GM19328 (cell line): ENCODE measurements around the gene TMEM237.
"Not testable (repeated sequence)": the region's sequence is repeated elsewhere in the genome, so short reads cannot be mapped to it uniquely, and the experiment has no call there.

Experiments used
- ATAC-seq: cut with Tn5 transposase; IDR thresholded peaks from one replicate; pipeline ENCODE4 v1.9.1; 2021; ENCODE audit warnings: mild to moderate bottlenecking, moderate library complexity; ENCODE audit not compliant: unreplicated experiment

Gene TMEM237, protein sequence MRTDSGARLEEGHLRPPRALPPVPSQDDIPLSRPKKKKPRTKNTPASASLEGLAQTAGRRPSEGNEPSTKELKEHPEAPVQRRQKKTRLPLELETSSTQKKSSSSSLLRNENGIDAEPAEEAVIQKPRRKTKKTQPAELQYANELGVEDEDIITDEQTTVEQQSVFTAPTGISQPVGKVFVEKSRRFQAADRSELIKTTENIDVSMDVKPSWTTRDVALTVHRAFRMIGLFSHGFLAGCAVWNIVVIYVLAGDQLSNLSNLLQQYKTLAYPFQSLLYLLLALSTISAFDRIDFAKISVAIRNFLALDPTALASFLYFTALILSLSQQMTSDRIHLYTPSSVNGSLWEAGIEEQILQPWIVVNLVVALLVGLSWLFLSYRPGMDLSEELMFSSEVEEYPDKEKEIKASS

DNA sequence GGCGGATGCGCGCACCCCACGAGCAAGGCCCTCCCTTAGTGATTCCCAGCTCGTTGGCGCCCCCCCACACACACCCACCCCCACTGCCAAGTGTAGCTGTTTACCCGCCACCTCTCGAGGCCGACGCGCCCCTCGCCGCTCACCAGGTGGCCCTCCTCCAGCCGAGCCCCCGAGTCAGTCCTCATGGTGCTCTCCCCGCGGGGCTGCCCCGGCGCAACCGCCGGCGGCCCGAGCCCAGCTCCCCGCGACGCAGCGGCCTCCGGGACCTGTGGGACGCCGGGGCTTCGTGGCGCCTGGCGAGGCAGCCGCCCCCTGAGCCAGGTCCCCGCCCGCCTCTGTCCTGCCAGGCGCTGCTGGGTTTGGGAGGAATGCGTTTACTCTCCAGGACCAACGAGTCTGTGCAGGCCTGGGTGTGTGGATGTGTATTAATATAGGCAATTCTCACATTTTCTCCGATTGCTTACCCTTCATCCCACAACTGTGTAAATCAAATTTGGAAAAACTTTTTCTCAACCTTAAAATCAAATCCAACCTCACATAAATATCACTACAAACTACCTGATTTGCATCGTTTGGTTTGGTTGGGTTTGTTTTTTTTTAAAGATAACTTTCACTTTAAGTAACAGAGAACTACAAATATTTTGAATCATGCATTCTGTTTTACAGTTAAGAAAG is at the start of gene TMEM237:
Gene TMEM237 (minus strand): TSS at position 288 of the 675 bp plus-strand sequence. CDS start 103 bp downstream, at position 185.
- peak; percentile 24 for ATAC-seq

DNA sequence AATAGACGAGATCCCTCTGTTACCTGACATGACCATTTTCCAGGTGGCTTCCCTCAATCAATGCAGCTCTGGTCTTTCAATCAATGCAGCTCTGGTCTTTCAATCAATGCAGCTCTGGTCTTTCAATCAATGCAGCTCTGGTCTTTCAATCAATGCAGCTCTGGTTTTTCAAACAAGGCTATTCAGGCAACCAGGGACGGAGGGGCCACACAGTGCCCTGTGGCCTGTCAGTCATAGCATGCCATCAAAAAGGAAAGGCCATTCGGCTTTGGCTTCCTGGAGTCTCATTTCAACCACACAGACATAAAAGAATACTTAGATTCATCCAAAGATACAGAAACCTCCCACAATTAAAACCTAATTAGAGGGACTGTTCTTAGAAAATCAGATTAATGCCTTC is 41.9 kb upstream of the TMEM237 start:
- ATAC-seq: no peak

DNA sequence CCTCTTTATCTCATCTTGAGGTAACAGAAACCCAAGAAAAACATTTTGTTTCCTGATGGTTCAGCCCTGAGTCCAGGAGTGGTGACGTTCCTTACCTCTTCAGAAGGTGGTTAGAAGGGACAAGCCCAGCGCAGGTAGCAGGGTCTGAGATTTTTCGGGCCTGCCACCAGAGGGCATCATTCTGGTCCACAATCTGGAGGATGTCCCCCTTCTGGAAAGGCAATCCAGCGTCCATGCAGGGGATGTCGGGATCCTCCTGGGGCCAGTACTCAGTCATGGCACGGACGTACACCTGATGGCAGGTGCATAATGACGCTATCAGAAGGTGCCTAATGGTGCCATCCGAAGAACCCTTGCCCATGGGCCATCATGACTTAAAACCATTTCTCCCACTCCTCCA is 37.4 kb upstream of the TMEM237 start:
- no peak for ATAC-seq

- no peak for ATAC-seq
Measured at GRCh38 chr2:201678401-201678800, 35.1 kb upstream of the TMEM237 start.

DNA sequence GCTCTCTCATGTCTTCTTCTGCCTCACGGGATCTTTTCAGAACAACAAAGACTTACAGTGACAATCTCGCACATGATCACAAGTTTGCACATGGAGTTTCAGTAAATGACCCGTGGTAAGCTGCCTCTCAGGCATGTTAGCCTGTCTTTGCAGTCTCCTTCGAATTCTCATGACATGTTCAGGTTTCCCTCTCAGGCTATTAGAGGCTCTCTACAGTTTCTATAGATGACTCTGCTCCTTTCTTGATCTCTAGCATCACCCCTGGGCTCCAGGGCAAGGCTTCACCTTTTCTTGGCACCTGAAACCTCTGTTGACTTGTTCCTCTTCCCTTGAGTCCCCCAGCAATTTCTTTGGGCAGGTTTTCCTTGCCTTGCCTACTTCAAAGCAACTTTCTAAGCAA is 32.2 kb upstream of the TMEM237 start:
- no peak for ATAC-seq

GRCh38 chr2:201674794-201675193 is 31.5 kb upstream of the TMEM237 start:
- ATAC-seq: no peak

- ATAC-seq: no peak
Measured at GRCh38 chr2:201674298-201674697, 31.0 kb upstream of the TMEM237 start.

DNA sequence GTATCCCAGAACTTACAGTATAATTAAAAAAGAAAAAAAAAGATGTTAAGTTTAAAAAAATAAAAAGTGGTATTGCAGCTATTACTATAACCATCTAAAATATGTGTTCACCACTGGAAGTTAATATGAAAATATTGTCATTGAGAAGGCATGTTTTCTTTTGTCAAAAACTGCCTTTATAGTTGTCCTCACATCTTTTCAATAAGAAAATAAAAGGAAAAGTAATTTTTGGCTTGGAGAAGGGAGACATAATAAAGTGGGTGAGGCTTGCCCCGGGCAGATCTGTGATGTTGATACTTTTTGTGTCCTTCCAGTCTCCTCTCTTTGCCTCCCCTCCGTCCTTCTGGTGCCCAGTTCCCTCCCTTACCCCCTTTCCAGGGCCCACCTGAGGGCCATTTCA is 30.2 kb upstream of the TMEM237 start:
- ATAC-seq: no peak

DNA sequence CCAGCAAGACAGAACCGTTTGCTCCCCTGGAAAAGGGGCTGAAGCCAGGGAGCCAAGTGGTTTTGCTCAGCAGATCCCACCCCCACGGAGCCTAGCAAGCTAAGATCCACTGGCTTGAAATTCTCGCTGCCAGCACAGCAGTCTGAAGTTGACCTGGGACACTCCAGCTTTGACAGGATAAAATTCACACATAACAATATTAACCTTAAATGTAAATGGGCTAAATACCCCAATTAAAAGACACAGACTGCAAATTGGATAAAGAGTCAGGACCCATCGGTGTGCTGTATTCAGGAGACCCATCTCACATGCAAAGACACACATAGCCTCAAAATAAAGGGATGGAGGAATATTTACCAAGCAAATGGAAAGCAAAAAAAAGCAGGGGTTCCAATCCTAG is 27.9 kb upstream of the TMEM237 start:
- not testable (repeated sequence) for ATAC-seq

GRCh38 chr2:201669865-201670264 is 26.6 kb upstream of the TMEM237 start:
- no peak for ATAC-seq

DNA sequence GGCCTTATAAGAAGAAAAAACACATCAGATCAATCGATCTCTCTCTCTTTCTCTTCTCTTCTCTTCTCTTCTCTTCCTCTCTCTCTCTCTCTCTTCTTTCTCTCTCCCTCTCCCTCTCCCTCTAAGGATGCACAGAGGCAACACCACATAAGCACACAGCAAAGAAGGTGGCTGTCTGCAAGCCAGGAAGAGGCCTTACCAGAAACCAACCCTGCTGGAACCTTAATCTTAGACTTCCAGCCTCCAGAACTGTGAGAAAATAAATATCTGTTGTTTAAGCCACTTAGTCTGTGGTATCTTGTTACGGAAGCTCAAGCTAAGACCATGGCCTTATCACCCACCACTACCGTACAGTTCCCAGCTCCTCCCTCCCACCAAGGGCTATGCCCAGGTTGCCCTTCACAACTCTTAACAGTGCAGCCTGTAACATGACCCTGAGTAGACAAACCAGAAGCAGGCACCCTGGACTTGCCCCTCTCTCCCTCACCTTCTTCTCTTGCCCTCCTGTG is 25.2 kb upstream of the TMEM237 start:
- ATAC-seq: no peak

GRCh38 chr2:201664334-201664733 is 21.0 kb upstream of the TMEM237 start:
- no peak for ATAC-seq

DNA sequence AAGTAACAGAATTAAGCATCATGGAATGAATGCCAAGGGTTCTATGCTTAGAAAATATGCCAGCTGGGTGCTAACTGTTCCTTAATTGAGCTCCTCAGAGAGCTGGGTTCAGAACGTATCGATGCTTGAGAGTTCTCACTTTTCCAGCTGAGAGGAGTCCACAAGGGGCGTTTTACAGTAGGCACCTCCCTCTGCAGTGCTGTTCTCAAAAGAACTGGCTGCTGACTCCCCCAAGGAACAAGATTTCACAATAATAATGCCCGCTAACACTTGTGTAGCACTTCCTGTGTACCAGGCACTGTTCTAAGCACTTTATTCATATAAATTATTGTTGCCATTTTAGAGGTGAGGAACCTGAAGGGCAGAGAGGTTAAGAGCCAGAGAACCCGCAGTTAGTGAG is 18.1 kb upstream of the TMEM237 start:
- ATAC-seq: no peak

DNA sequence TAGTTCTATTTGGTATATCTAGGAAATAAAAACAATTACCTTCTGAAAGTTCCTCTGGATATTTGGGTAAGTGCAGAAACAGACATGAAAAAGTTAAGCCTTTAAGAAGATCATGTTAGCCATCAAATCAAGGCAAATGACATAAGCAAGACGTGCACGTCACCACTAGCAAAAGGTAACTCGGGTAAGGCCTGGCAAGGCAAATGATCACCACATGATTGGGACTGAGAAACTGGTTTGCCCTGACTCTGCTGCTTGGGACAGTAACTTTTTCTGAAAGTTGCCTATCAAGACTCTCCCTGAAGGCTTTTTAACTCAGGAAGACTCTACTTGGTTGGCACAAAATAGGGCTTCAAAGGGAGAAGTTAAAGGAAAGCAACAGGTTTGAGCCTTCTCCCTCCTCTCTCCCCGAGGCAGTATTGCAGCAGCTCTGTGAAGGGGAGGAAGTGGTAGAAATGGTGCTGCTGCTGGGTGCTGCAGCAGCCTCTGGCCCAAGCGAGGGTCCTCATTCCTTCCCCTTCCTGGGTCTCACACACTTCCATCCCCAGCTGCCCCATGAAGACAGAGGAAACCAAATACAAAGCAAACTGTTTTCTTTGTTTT is 17.1 kb upstream of the TMEM237 start:
- no peak for ATAC-seq

GRCh38 chr2:201656740-201657139 is 13.4 kb upstream of the TMEM237 start:
- no peak for ATAC-seq

GRCh38 chr2:201656102-201656501 is 12.8 kb upstream of the TMEM237 start:
- ATAC-seq: no peak

- ATAC-seq: no peak
Measured at GRCh38 chr2:201654616-201655384, 11.5 kb upstream of the TMEM237 start.

- ATAC-seq: no peak
Measured at GRCh38 chr2:201653221-201653620, 9.9 kb upstream of the TMEM237 start.

GRCh38 chr2:201649442-201649841 is 6.1 kb upstream of the TMEM237 start:
- ATAC-seq: no peak

GRCh38 chr2:201647431-201647830 is 4.1 kb upstream of the TMEM237 start:
- no peak for ATAC-seq

GRCh38 chr2:201644001-201644400 is 698 bp upstream of the TMEM237 start:
- ATAC-seq: no peak
